Measurements from ENCODE around the gene VPS37C. TPM values are rescaled to one million over a fixed set of nuclear protein-coding genes. Genes with fewer than 3 reads are reported as not detected.

VPS37C gene
- total RNA-seq, 1 donor from 2014 or later = 8.7 TPM

DNA sequence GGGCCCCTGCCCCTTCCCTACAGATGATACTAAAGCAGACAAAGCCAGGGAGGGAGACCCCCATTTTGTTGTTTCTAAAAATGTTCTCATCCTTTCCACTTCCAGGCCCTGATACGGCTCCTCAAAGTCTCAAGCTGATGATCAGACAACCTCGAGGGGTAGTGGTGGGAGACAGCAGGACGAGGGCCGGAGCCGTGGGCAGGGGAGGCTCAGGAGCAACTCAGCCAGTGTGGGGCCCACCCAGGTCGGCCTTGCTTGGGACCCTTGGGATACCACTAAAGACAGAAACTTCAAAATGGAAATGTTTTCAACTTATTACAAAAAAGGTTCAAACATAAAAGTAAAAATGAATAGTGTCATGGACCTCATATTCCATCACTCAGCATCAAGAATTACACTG is 15.2 kb upstream of the VPS37C start:
- no peak overlapping the region for H3K4me3 ChIP-seq (ENCODE audit: low read depth, low read length)
- no peaks in the 10 kb centered on the region for H3K36me3 ChIP-seq (ENCODE audit: control insufficient read depth, insufficient read depth, low read length)
- TF ChIP-seq CTCF (IDR thresholded peaks at IDR 0.05; ENCODE audit: insufficient read depth, low read length, severe bottlenecking) = no peak
- FAIRE-seq (no peak), DNase-seq (ENCODE audit: low read depth) (no peak)
- H3K27me3 ChIP-seq (ENCODE audit: control insufficient read depth, insufficient read depth, low read length) = peaks cover 4% of the 10 kb centered on the region

GRCh38 chr11:61174949-61175348 is 13.7 kb upstream of the VPS37C start:
- no peak overlapping the region for H3K4me3 ChIP-seq (ENCODE audit: low read depth, low read length)
- no peak for FAIRE-seq

DNA sequence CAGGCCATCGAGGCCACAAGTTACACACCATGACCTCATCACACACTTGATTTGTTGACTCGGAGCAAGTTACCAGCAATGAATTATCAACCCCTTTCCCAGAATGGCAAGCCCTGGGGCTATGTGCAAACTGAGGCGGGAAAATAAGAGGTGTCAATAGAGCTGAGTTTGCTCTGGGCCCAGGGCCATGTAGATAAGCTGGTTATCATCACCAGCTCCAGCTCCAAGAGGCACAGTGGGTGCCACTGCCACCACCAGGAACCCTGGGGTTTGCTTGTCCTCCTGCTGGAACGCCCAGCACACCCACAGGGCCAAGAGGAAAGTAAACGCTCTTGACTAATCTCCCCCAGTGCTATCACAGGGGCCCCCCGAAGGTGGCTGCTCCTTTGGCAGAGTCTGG is 13.0 kb upstream of the VPS37C start:
- FAIRE-seq (no peak), DNase-seq (ENCODE audit: low read depth) (no peak)
- TF ChIP-seq CTCF (IDR thresholded peaks at IDR 0.05; ENCODE audit: insufficient read depth, low read length, severe bottlenecking) = no peak
- Histone ChIP-seq H3K4me3 (ENCODE audit: low read depth, low read length) (no peak overlapping the region), H3K36me3 (ENCODE audit: control insufficient read depth, insufficient read depth, low read length) (no peaks in the 10 kb centered on the region), H3K27me3 (ENCODE audit: control insufficient read depth, insufficient read depth, low read length) (peaks cover 4% of the 10 kb centered on the region)

More at GRCh38 chr11:61174949-61175348, 13.7 kb upstream of the VPS37C start:
- H3K27me3 ChIP-seq (ENCODE audit: control insufficient read depth, insufficient read depth, low read length) = peaks cover 4% of the 10 kb centered on the region
- H3K36me3 ChIP-seq (ENCODE audit: control insufficient read depth, insufficient read depth, low read length) = no peaks in the 10 kb centered on the region
- no peak for DNase-seq (ENCODE audit: low read depth)
- no peak for TF ChIP-seq CTCF (IDR thresholded peaks at IDR 0.05; ENCODE audit: insufficient read depth, low read length, severe bottlenecking)

- no peak for FAIRE-seq
- no peak for TF ChIP-seq CTCF (IDR thresholded peaks at IDR 0.05; ENCODE audit: insufficient read depth, low read length, severe bottlenecking)
- Histone ChIP-seq H3K27me3 (ENCODE audit: control insufficient read depth, insufficient read depth, low read length) (peaks cover 4% of the 10 kb centered on the region), H3K4me3 (ENCODE audit: low read depth, low read length) (no peak overlapping the region), H3K36me3 (ENCODE audit: control insufficient read depth, insufficient read depth, low read length) (no peaks in the 10 kb centered on the region)
- DNase-seq (ENCODE audit: low read depth) = peak; percentile 16
Measured at GRCh38 chr11:61173456-61173855, 12.2 kb upstream of the VPS37C start.

DNA sequence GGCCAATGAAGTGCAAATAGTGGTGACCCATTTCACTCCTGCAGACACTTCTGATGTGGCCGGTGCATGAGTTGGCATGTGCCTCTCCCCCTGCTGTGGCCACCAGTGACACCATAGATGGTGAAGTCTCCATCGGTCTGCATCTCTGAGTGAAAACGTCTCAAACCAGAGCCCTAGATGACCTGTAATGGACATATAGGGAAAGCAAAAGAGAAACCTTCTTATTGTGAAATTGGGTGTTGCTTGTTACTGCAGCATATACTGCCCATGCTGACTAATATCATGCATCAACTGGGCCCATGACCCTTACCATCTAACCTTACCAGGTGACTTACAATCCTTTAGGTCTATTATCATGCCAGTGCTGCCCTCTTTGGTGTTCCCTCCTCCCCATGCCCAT is 11.7 kb upstream of the VPS37C start:
- Histone ChIP-seq H3K27me3 (ENCODE audit: control insufficient read depth, insufficient read depth, low read length) (peaks cover 4% of the 10 kb centered on the region), H3K36me3 (ENCODE audit: control insufficient read depth, insufficient read depth, low read length) (no peaks in the 10 kb centered on the region), H3K4me3 (ENCODE audit: low read depth, low read length) (no peak overlapping the region)
- TF ChIP-seq CTCF (IDR thresholded peaks at IDR 0.05; ENCODE audit: insufficient read depth, low read length, severe bottlenecking) = no peak
- no peak for FAIRE-seq
- no peak for DNase-seq (ENCODE audit: low read depth)

- H3K4me3 ChIP-seq (ENCODE audit: low read depth, low read length) = no peak overlapping the region
- FAIRE-seq (no peak), DNase-seq (ENCODE audit: low read depth) (no peak)
- no peaks in the 10 kb centered on the region for H3K36me3 ChIP-seq (ENCODE audit: control insufficient read depth, insufficient read depth, low read length)
- peaks cover 4% of the 10 kb centered on the region for H3K27me3 ChIP-seq (ENCODE audit: control insufficient read depth, insufficient read depth, low read length)
- TF ChIP-seq CTCF (IDR thresholded peaks at IDR 0.05; ENCODE audit: insufficient read depth, low read length, severe bottlenecking) = no peak
Measured at GRCh38 chr11:61172356-61172755, 11.1 kb upstream of the VPS37C start.

All from bronchial epithelial cell (primary cell).